Daoy (cell line): Measurements from ENCODE around the gene OR52J3. TPM values are rescaled to one million over a fixed set of nuclear protein-coding genes. Genes with fewer than 3 reads are reported as not detected.
"Not testable (repeated sequence)": the region's sequence is repeated elsewhere in the genome, so short reads cannot be mapped to it uniquely, and the experiment has no call there.

Experiments used
- DNase-seq: peaks from one replicate; pipeline ENCODE4 v3.0.0-alpha.2; 2015; ENCODE audit warnings: low read depth
- total RNA-seq: library from RNA; depleted of rRNA; stranded (reverse); fragments of >200 nt; shearing (Covaris generic); gene quantifications from 2 replicates; pipeline ENCODE4 v1.2.3, GENCODE V29; 2014; rRNA removed

The OR52J3 gene
- total RNA-seq, result not detected in 2 replicates

DNA sequence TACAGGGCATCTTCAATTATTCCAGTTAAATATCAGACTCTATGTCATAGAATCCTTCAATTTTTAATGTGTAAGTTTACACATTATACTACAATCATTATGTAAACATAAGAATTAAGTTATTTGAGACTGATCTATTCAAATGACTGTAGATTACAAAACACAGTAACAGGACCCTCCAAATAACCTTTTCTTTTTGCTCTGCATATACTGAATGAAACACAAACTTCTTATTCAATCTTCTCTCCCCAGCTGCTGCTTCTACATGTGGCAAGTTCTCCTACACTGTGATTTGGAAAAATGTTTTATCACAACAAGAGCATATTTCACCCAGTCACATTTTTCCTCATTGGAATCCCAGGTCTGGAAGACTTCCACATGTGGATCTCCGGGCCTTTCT lies at the start of gene OR52J3:
Gene OR52J3, plus strand, starts transcription at position 301 of the 400 bp plus-strand sequence. Its CDS starts 0 bp downstream, at position 301.
- no peak for DNase-seq

DNA sequence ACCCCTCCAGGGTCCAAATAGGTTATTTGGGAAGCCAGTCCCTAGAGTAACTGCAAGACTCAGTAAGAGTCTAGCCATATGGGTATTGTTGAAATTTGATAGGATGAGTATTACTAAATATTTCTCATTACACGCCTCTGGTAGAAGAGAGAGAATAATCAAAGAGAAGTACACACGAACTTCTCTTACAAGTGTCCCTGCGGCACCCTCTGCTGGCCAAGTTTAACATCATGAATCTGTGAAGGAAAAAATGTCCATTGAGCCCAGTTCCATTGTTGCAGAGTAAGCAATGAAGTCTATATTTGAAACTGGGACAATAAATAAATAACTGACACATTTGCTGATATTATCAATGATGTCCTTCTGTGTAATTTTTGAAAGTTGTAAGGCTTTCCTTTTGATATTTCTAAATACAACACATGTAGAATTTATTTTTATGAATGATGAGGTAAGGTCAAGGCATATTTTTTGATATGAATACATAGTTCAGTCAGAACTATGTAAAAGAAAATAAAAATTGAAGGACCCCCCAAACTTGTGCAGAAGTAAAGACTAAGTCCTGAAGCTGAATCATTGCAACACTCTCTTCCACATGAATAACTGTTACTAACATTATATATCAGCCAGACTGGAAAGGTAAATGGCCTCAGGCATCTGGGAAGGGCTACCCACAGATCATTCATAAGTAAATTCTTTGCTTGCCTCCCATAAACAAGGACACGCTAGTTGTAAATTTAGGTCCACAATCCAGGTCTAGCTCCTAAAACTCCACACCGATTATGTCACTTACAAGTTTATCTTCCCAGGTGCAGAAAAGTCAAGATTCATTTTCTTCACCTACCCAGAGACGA lies 41.7 kb upstream of the OR52J3 start:
- peak; percentile 18 for DNase-seq

DNA sequence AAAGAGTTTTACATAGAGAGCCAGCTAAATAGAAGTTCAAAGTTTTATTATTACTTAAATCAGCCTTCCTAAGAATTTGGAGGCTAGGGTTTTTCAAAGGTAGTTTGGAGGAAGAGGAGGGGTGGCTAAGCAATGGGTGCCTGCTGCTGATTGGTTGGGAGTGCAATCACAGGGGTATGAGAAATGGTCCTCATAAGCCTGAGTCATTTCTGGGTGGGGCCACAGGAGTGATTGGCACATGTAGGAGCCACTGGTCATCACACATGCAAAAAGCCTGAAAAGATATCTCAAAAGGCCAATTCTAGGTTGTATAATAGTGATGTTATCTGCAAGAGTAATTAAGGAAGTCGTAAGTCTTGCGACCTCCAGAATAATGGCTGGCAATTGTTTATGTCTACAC lies 38.8 kb upstream of the OR52J3 start:
- peak; percentile 3 for DNase-seq

GRCh38 chr11:5011254-5011653 lies 35.1 kb upstream of the OR52J3 start:
- DNase-seq, result no peak

DNA sequence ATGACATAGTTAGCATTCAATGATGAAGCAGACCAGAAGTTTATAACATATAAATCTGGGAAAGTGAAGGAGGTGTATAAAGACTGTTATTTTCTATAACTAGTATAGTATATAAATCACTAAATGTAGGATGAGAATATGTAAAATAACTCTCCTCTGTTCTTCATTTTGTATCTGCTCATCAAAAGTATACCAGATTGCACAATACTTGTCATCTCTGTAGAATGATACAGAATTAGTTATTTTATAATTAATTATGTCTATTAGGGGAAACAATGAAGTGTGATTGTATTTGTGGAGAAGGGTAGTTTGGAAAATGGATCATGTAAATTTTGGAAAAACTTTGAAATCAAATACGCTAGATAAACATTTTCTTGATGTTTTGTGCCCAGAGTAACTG lies 33.3 kb upstream of the OR52J3 start:
- no peak for DNase-seq

- no peak for DNase-seq
These were observed 24.3 kb upstream of the OR52J3 start for GRCh38 chr11:5021996-5022395.

DNA sequence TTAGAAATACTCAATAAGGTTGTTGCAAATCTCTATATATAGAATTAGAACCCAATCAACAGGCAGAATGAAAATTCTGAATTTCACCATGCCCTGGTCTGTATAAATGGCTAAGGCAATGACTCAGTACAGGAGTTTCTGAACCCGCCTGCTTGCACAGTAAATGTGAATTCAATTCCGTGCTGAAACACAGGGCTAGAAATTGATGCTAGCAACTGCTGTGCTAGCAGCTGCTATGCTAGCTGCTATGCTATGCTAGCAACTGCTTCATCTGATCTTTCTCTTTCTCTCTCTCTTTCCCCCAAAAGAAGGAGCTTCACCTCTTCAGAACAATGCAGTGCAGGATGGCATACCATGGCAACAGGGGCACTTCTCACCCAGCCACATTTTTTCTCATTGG lies 9.7 kb upstream of the OR52J3 start:
- DNase-seq, result no peak

DNA sequence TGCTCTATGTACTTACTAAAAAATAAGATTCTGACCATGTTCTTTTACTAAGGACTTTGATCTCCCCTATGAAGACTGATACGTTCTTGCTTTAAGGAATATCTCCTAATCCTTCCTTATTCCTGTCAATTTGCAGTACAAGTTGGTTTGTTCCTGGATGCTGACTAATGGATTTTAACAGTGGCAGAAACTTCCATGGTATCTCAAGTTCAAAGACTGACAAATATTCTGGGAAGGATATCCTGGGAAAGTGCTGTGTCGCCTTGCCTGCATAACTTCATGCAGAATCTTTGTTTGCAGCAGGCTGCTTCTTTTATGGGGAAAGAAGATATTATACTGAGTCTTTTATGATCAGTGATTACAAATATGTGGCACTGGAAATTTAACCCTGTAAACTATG lies 8.4 kb upstream of the OR52J3 start:
- no peak for DNase-seq

- DNase-seq, result no peak
These were observed 8.0 kb upstream of the OR52J3 start for GRCh38 chr11:5038341-5038740.

DNA sequence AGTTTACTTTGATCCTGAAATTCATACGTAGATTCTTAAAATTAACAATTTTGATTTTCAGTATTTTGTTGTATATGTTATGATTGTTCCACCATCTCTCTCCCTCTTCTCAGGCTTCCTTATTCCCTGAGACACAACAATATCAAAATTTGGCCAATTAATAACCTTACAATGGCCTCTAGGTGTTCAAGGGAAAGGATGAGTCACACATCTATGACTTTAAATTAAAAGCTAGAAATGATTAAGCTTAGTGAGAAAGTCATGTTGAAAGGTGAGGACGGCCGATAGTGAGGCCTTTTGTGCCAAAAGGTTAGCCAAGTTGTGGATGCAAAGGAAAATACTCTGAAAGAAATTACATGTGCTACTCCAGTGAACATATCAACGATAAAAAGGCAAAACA lies 5.5 kb upstream of the OR52J3 start:
- no peak for DNase-seq

DNA sequence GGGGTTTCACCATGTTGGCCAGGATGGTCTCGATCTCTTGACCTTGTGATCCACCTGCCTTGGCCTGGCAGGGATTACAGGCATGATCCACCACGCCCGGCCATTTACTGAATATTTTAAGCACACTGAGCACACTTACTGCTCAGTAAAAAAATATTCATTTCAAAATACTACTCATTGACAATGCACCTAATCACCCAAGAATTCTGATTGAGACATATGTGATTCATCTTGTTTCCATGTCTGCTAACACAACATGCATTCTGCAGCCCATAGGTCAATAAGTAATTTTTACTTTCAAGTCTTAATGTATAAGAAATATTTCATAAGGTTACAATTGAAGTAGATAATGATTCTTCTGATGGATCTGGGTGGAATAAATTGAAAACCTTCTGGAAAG lies 4.2 kb upstream of the OR52J3 start:
- DNase-seq, result no peak

DNA sequence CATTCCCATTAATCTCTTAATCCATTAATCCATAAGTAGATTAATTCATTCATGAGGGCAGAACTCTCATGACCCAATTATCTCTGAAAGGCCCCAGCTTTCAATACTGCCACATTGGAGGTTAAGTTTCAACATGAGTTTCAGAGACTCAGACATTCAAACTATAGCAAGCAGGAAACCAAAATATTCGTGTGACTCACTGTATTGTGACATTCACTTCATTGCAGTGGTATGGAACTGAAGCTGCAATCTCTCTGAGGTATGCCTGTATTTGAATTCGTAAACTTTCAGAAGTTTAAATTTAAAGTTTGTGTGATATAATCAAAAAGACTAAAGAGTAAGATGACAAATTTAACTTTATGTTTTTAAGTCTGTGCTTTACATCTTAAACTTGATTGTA lies 2.9 kb upstream of the OR52J3 start:
- DNase-seq, result peak; percentile 9

DNA sequence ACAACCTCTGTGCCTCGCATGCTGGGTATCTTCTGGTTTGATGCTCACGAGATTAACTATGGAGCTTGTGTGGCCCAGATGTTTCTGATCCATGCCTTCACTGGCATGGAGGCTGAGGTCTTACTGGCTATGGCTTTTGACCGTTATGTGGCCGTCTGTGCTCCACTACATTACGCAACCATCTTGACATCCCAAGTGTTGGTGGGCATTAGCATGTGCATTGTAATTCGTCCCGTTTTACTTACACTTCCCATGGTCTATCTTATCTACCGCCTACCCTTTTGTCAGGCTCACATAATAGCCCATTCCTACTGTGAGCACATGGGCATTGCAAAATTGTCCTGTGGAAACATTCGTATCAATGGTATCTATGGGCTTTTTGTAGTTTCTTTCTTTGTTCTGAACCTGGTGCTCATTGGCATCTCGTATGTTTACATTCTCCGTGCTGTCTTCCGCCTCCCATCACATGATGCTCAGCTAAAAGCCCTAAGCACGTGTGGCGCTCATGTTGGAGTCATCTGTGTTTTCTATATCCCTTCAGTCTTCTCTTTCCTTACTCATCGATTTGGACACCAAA lies 516 bp downstream of the OR52J3 start:
- no peak for DNase-seq

DNA sequence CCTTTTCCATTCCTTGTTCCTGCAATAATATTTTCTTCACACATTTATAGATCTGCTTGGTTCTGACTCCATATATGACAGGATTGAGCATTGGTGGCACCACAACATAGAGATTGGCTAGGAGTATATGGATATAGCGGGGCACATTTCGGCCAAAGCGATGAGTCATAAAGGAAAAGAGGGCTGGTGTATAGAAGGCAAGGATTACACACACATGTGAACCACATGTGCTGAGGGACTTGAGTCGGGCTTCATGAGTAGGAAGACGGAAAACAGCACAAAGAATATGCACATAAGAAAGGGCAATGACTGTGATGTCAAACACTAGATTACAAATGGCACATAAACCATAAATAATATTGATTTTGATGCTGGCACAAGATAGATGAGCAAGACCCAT lies 12.4 kb downstream of the OR52J3 start:
- not testable (repeated sequence) for DNase-seq

DNA sequence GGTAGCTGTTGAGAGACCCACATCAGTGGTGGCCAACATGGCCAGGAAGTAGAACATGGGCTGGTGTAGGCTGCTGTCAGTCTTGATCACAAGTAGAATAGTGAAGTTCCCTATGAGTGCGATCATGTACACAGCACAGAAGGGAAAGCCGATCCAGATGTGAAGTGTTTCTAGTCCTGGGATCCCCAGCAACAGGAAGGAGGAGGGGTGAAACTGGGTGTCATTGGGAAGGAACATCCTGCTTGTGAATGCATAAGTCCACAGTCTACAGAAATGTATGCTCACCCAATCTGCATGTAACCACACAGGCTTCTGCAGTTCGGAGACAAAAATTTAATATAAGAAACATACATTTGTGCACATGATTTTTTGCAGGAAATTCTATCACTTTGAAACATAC lies 13.1 kb downstream of the OR52J3 start, which contains the start of gene OR52E2:
Gene OR52E2, minus strand, starts transcription at position 237 of the 400 bp plus-strand sequence. Its CDS starts 0 bp downstream, at position 237.
- no peak for DNase-seq

DNA sequence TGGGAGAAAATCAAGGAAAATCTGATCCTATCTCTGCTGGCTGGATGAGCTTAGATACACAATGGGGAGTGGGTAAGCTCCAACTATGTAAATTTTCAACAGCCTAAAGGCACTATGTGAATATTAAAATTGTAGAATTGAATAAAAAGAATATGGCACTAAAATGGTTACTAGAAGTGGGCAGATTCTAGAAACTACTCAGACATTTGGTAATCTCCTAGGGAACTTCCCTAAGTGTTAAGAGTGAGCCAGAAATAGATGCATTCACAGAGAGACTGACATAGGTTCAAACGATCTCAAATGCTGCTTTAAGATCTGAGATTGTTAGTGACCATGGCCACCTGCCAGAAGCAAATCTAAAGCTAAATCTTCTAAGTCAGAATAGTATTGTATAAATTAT lies 18.7 kb downstream of the OR52J3 start:
- no peak for DNase-seq

GRCh38 chr11:5069272-5069671 lies 22.9 kb downstream of the OR52J3 start, which contains the start of gene OR52E1:
Gene OR52E1, plus strand, starts transcription at chr11:5069572.
- DNase-seq, result no peak

DNA sequence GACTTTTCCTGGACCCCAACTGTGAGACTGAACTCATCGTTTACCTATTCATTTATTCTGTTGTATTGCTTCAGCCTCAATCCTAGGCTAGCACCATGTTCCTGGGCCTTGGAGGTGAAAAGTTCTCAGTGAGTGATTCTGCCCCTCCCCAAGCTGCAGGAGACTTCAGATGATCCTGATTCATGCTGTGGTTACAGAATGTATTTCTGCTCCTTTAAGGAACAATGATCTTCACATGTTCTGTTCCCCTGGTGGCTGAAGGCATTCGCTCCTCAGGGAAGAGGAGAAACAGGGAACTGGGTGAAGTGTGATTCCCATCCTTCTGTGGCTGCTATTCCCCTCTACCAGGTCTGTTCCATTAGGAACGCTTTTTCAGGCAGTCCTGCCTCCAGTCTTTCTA lies 25.5 kb downstream of the OR52J3 start:
- DNase-seq, result peak; percentile 10

DNA sequence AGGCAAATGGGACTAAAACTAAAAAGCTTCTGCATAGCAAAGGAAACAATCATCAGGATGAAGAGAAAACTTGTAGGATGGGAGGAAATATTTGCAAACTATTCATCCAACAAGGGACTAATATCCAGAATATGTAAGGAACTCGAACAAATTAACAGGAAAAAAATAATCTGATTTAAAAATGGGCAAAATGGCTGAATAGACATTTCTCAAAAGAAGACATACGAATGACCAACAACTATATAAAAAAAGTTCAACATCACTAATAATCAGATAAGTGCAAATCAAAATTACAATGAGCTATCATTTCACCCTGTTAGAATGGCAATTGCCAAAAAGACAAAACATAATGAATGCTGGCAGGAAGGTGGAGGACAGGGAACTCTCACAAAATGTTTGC lies 35.1 kb downstream of the OR52J3 start:
- no peak for DNase-seq

- DNase-seq, result no peak
These were observed 37.3 kb downstream of the OR52J3 start for GRCh38 chr11:5083602-5084001.

DNA sequence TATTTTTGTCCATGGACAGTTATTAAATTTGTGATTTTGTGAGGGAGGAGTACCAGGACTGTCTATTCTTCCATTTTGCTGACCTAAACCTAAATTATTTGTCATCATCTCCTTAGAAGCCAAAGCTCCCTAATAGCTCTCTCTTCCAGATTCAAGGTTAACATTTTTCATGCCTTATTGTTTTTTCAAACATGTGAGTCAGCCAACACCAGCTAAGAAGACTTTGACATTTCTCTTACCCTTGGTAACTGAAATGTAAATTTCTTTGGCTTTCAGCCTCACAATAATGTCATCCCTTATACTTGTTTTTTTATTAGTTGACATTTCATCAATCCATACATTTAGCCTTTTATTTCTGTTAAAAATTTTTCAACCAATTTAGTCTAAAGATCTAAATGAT lies 42.2 kb downstream of the OR52J3 start:
- no peak for DNase-seq

GRCh38 chr11:5090668-5091067 lies 44.3 kb downstream of the OR52J3 start:
- DNase-seq, result no peak
